Measurements from ENCODE around the gene DDX24.
A peak's percentile ranks its signal among the peaks of the same experiment; 100 is the strongest.
"Not testable (repeated sequence)": the region's sequence is repeated elsewhere in the genome, so short reads cannot be mapped to it uniquely, and the experiment has no call there.

The DDX24 gene

GRCh38 chr14:94077111-94077821, 3.7 kb downstream of the DDX24 start:
- DNase-seq = no peak

GRCh38 chr14:94075008-94075407, 6.0 kb downstream of the DDX24 start:
- DNase-seq = no peak

- DNase-seq = no peak
These were observed 6.5 kb downstream of the DDX24 start for GRCh38 chr14:94074534-94074933.

- DNase-seq = not testable (repeated sequence)
These were observed 8.9 kb downstream of the DDX24 start for GRCh38 chr14:94072076-94072475.

- no peak for DNase-seq
These were observed 14.8 kb downstream of the DDX24 start for GRCh38 chr14:94066089-94066676.

GRCh38 chr14:94062344-94062940, 18.6 kb downstream of the DDX24 start:
- no peak for DNase-seq

- no peak for DNase-seq
These were observed 21.0 kb downstream of the DDX24 start for GRCh38 chr14:94059998-94060397.

- DNase-seq = no peak
These were observed 22.3 kb downstream of the DDX24 start for GRCh38 chr14:94058674-94059138.

- DNase-seq = no peak
These were observed 22.8 kb downstream of the DDX24 start for GRCh38 chr14:94058128-94058673.

- peak; percentile 28 for DNase-seq
These were observed 24.3 kb downstream of the DDX24 start for GRCh38 chr14:94056579-94057308.

- no peak for DNase-seq
These were observed 26.1 kb downstream of the DDX24 start for GRCh38 chr14:94054936-94055335.

- DNase-seq = no peak
These were observed 26.6 kb downstream of the DDX24 start for GRCh38 chr14:94054401-94054800.

GRCh38 chr14:94052662-94053061, 28.3 kb downstream of the DDX24 start:
- no peak for DNase-seq

GRCh38 chr14:94052199-94052598, 28.8 kb downstream of the DDX24 start:
- DNase-seq = no peak

GRCh38 chr14:94051779-94052178, 29.2 kb downstream of the DDX24 start:
- no peak for DNase-seq

- DNase-seq = no peak
These were observed 29.9 kb downstream of the DDX24 start for GRCh38 chr14:94051115-94051514.

- DNase-seq = no peak
These were observed 30.6 kb downstream of the DDX24 start for GRCh38 chr14:94050231-94050880.

- no peak for DNase-seq
These were observed 31.4 kb downstream of the DDX24 start for GRCh38 chr14:94049625-94050023.

- DNase-seq = no peak
These were observed 32.0 kb downstream of the DDX24 start for GRCh38 chr14:94048691-94049624.

GRCh38 chr14:94047581-94047980, 33.4 kb downstream of the DDX24 start:
- no peak for DNase-seq

GRCh38 chr14:94046696-94047250, 34.2 kb downstream of the DDX24 start:
- DNase-seq = no peak

All from stimulated activated CD4-positive, alpha-beta T cell treated with anti-CD3 and anti-CD28 coated beads, Interleukin-4, amount 100 ng/mL, for 24 hours (primary cell).